ENCODE measurements around the gene SARM1. TPM values are rescaled to one million over a fixed set of nuclear protein-coding genes. Genes with fewer than 3 reads are reported as not detected.
"Not testable (repeated sequence)": the region's sequence is repeated elsewhere in the genome, so short reads cannot be mapped to it uniquely, and the experiment has no call there.

Gene SARM1
- total RNA-seq, 1 donor from 2014 or later, result 10.1 TPM

DNA sequence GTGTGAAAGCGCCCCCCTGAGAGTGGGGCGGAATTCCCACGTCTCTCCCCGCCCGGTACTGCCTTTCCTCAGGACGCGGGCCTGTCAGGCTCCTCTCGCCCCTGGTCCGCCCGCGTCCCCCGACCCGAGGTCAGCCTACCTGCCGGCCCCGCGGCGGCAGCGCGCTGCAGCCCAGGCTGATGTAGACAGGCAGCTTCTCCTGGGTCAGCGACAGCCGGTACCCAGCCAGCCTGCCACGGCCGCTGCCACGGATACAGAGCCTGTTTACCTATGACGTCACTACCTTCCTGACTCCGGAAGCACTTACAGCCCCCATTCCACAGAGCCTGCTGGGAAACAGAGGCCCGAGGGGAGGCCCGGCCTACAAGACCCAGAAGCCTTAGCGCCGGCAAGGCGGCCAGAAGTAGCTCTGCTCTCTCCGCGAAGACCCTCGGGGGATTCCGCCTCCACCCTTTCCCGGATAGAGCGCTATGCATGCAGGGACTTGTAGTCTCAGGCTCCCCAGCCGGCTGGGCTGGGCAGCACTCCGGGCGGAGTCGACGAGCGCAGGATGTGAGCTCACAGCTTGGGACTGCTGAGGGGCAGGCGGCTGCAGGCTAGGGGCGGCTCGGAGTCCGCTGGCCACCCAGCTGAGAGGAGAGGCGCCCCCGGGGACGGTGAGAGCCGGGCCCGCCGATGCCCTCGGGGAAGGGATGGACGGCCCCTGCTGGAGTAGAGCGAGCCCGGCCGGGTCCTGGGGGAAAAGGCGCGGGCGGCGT is 36.1 kb upstream of the SARM1 start, which contains the start of the genes IFT20 and TNFAIP1:
IFT20 (minus strand) TSS at position 272 of the 758 bp plus-strand sequence. CDS start 3,487 bp downstream, outside the sequence.
TNFAIP1 (plus strand) TSS at position 561 of the 758 bp plus-strand sequence. CDS start 3,761 bp downstream, outside the sequence.
- TF ChIP-seq, protein P1, sequence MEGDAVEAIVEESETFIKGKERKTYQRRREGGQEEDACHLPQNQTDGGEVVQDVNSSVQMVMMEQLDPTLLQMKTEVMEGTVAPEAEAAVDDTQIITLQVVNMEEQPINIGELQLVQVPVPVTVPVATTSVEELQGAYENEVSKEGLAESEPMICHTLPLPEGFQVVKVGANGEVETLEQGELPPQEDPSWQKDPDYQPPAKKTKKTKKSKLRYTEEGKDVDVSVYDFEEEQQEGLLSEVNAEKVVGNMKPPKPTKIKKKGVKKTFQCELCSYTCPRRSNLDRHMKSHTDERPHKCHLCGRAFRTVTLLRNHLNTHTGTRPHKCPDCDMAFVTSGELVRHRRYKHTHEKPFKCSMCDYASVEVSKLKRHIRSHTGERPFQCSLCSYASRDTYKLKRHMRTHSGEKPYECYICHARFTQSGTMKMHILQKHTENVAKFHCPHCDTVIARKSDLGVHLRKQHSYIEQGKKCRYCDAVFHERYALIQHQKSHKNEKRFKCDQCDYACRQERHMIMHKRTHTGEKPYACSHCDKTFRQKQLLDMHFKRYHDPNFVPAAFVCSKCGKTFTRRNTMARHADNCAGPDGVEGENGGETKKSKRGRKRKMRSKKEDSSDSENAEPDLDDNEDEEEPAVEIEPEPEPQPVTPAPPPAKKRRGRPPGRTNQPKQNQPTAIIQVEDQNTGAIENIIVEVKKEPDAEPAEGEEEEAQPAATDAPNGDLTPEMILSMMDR (IDR thresholded peaks at IDR 0.05), result peak in 1 of 3 experiments; percentile 33
- peak in 1 of 2 donors; percentile 91 for TF ChIP-seq POLR2A (IDR thresholded peaks at IDR 0.05)
- TF ChIP-seq POLR2AphosphoS5 (IDR thresholded peaks at IDR 0.05; ENCODE audit: insufficient read depth in 1 of 2, low read depth in 1 of 2), result peak; percentile 99 to 100
- peak; percentile 99 to 100 for DNase-seq (ENCODE audit: extremely low spot score in 2 of 2)
- no peaks in the 10 kb centered on the region for H3K27me3 ChIP-seq
- peak within 1 kb of the TSS; percentile 94 for H3K27ac ChIP-seq
- H3K4me3 ChIP-seq, result peak within 1 kb of the TSS; percentile 86 to 93
- intact Hi-C loops (cut with DNase I), result no loop called here
- no peaks in the 10 kb centered on the region for H3K9me3 ChIP-seq
- peaks cover 0 to 29% of the 10 kb centered on the region in 2 donors for H3K36me3 ChIP-seq
- peaks cover 66% of the 10 kb centered on the region for H3K4me1 ChIP-seq

DNA sequence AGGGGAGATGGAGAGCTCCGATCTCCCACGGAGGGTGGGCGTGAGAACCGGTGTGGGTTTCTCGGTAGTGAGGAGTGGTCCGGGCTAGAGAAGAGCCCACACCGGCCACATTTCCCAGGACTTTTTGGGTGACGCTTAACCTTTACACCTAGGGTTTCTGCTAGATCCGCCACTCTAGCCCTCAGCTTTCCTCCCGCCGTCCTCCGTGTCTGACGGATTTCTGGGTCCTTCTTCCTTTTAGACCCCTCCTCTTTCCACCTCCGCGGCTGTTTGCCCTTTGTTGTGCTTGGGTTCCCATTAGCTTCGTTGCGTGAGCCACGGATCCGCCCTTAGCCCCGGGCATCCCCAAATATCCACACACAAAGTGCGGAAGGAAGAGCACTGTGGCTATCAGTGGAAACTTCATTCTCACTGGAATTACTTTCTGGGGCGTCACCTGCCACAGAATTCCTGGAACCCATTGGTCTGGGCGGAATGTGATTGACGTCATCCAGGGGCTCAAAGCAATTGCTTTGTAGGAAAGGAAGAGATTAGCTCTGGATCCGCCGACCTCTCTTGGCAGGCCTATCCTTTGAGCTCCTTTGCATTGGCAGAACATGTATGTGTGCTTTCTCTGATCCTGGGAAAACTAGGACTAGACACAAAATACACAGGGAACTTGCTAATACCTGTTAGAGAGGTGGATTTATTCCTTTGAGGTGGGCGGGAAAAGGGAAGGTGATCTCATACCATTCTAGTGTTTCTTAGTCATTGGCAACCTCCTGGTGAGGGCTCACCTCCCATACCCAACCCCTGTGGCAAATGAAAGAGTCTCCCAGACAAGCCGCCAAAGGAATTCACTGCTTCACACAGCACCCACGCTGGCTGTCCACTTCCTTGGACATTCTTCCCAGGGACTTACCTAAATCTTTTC is 35.3 kb upstream of the SARM1 start:
- Histone ChIP-seq H3K9me3 (no peaks in the 10 kb centered on the region), H3K27me3 (no peaks in the 10 kb centered on the region), H3K4me3 (peak overlapping the region; percentile 86 to 93), H3K27ac (peak overlapping the region; percentile 94), H3K4me1 (peaks cover 66% of the 10 kb centered on the region), H3K36me3 (peaks cover 0 to 29% of the 10 kb centered on the region in 2 donors)
- TF ChIP-seq, protein P1 (IDR thresholded peaks at IDR 0.05), result no peak
- peak; percentile 46 to 55 for TF ChIP-seq POLR2AphosphoS5 (IDR thresholded peaks at IDR 0.05; ENCODE audit: insufficient read depth in 1 of 2, low read depth in 1 of 2)
- peak in 1 of 2 donors; percentile 90 for DNase-seq (ENCODE audit: extremely low spot score in 2 of 2)
- intact Hi-C loops (cut with DNase I), result no loop called here

DNA sequence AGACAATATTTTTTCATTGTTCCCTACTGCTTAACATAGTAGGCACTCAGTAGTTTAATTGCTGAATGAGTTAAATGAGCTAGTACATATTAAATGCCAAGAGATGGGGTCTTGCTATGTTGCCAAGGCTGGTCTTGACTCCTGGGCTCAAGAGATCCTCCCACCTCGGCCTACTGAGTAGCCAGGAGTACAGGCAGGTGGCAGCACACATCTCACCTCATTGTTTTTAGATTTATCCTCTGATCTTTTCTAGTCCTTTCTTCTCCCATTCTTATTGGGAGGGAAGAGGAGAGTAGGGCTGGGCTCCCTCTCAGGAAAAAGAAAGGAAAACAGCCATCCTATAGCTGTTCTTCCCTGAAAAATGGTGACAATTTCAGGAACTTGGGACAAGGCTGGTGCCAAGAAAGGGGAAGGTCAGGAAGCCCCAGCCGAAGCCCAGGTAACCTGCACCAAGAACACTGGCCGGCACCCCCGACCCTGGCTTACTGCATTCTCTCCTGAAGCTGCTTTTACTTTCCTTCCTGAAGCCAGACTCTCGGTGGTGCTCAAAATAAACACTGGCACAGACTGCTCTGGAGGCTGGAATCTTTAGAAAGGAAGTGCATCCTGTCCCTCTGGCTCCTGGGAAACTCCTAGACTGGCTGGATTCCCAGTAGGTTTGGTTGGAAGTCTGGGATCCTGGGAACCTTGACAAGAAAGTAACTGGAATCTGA is 33.3 kb upstream of the SARM1 start:
- H3K4me3 ChIP-seq, result no peak overlapping the region
- H3K4me1 ChIP-seq, result peaks cover 62% of the 10 kb centered on the region
- intact Hi-C loops (cut with DNase I), result no loop called here

DNA sequence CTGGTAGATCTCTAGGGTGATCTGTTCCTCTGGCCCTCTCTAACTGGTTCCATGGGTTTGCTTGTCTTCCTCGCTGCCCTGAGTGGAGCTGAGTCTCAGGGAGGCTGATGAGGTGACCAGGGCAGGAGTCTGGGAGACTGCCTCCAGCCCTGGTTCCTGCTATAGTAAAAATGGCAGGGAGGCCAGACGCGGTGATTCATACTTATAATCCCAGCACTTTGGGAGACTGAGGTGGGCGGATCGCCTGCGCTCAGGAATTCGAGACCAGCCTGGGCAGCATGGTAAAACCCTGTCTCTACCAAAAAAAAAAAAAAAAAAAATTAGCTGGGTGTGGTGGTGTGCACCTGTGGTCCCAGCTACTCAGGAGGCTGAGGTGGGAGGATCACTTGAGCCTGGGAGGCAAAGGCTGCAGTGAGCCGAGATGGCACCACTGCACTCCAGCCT is 32.7 kb upstream of the SARM1 start:
- peaks cover 0 to 47% of the 10 kb centered on the region in 2 donors for H3K36me3 ChIP-seq
- H3K27me3 ChIP-seq; H3K9me3 ChIP-seq; H3K4me3 ChIP-seq; DNase-seq (ENCODE audit: extremely low spot score in 2 of 2); intact Hi-C loops (cut with DNase I): not testable (repeated sequence)
- peak overlapping the region; percentile 37 for H3K27ac ChIP-seq
- H3K4me1 ChIP-seq, result peaks cover 56% of the 10 kb centered on the region

More for the DNA sequence above, 33.3 kb upstream of the SARM1 start:
- TF ChIP-seq POLR2AphosphoS5 (IDR thresholded peaks at IDR 0.05; ENCODE audit: insufficient read depth in 1 of 2, low read depth in 1 of 2), result no peak
- no peak for TF ChIP-seq POLR2A (IDR thresholded peaks at IDR 0.05)
- TF ChIP-seq, protein P1 (IDR thresholded peaks at IDR 0.05), result no peak
- no peaks in the 10 kb centered on the region for H3K27me3 ChIP-seq
- H3K36me3 ChIP-seq, result peaks cover 0 to 41% of the 10 kb centered on the region in 2 donors
- no peak for DNase-seq (ENCODE audit: extremely low spot score in 2 of 2)
- H3K27ac ChIP-seq, result peak overlapping the region; percentile 37
- H3K9me3 ChIP-seq, result no peaks in the 10 kb centered on the region

DNA sequence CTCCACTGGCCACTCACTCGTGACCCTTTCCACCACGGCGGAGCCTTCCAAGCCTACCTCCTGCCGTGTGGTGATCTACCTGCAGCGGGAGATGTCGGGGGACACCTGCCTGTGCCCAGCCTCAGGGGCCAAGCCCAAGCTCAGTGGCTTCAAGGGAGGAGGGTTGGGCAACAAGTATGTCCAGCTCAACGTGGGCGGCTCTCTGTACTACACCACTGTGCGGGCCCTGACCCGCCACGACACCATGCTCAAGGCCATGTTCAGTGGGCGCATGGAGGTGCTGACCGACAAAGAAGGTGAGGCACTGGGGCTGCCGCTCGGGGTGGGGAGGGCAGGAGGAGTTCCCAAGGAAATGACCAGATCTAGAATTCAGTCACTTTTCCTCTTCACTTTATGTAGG is 32.1 kb upstream of the SARM1 start:
- Histone ChIP-seq H3K36me3 (peaks cover 0 to 53% of the 10 kb centered on the region in 2 donors), H3K9me3 (no peaks in the 10 kb centered on the region), H3K4me3 (no peak overlapping the region), H3K27ac (no peak overlapping the region), H3K27me3 (no peaks in the 10 kb centered on the region), H3K4me1 (peaks cover 49% of the 10 kb centered on the region)
- no peak for DNase-seq (ENCODE audit: extremely low spot score in 2 of 2)
- intact Hi-C loops (cut with DNase I), result no loop called here
- TF ChIP-seq, protein P1 (IDR thresholded peaks at IDR 0.05), result no peak
- no peak for TF ChIP-seq POLR2AphosphoS5 (IDR thresholded peaks at IDR 0.05; ENCODE audit: insufficient read depth in 1 of 2, low read depth in 1 of 2)
- TF ChIP-seq POLR2A (IDR thresholded peaks at IDR 0.05), result no peak

Measured in vagina (tissue), 2 donors.